Measurements from ENCODE around the gene TMEM219. TPM values are rescaled to one million over a fixed set of nuclear protein-coding genes. Genes with fewer than 3 reads are reported as not detected.

The TMEM219 gene
- total RNA-seq, 4 donors from 2014 or later: 149 to 210 (median 158) TPM

DNA sequence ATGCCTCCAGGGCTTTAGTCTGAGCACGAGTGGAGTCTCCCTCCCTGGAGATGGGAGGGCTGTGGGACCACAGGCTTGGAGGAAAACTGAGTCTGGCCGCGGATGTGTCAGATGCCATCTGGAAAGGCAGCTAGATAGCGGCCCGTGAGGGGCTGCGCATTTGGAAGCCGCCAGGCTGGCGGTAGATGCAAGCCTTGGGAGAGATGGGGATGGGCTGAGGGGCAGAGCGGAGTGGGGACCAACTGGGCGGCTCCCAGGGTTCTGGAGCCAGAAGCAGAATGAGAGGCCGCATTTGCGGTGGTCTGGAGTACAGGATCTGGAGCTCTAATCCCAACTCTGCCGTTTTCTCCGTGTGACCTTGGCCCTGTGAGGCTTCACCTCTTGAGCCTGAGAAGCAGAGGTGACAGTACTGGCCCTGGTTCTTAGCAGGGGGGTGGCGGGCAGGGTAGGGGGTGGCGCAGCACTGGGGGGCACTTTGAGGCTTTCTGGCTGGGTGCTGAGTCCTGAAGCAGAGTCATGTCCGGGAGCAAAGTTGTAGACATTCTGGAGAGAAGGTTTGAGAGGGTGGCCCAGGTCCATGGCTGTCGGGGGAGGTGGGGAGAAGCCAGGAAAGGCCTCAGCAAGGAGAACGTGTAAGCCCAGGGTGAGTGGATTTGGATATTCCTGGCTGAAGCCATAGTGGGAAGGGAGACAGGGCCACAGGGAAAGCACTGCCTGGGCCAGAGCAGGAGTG lies 40.9 kb downstream of the TMEM219 start:
- no peak for TF ChIP-seq POLR2AphosphoS5 (IDR thresholded peaks at IDR 0.05)
- no peak for TF ChIP-seq POLR2A (IDR thresholded peaks at IDR 0.05)
- TF ChIP-seq, protein P1, sequence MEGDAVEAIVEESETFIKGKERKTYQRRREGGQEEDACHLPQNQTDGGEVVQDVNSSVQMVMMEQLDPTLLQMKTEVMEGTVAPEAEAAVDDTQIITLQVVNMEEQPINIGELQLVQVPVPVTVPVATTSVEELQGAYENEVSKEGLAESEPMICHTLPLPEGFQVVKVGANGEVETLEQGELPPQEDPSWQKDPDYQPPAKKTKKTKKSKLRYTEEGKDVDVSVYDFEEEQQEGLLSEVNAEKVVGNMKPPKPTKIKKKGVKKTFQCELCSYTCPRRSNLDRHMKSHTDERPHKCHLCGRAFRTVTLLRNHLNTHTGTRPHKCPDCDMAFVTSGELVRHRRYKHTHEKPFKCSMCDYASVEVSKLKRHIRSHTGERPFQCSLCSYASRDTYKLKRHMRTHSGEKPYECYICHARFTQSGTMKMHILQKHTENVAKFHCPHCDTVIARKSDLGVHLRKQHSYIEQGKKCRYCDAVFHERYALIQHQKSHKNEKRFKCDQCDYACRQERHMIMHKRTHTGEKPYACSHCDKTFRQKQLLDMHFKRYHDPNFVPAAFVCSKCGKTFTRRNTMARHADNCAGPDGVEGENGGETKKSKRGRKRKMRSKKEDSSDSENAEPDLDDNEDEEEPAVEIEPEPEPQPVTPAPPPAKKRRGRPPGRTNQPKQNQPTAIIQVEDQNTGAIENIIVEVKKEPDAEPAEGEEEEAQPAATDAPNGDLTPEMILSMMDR (IDR thresholded peaks at IDR 0.05): no peak
- Histone ChIP-seq H3K4me3 (no peak overlapping the region), H3K9me3 (no peaks in the 10 kb centered on the region), H3K27me3 (no peaks in the 10 kb centered on the region), H3K4me1 (peaks cover 0 to 8% (median 7%) of the 10 kb centered on the region in 4 donors), H3K36me3 (no peaks in the 10 kb centered on the region), H3K27ac (no peak overlapping the region)
- DNase-seq: no peak
- intact Hi-C loops (cut with DNase I; ENCODE audit: low total_unique reads): no loop called here
- in situ Hi-C loops (cut with MboI; ENCODE audit: low pct_ligation_motif_present in 1 of 4, low pct_unique_long_range_greater_than_20kb in 1 of 4, low sequenced_read_pairs in 3 of 4): loop anchor here in 2 of 4 donors (25.0 kb wide), 2 partner anchors 140 to 315 kb away; partner anchors contain the start of genes CDIPT (in 2 of the 2) and QPRT (in 1 of the 2)
- WGBS, 2 donors (ENCODE audit: low coverage in 1 of 2): 17 to 82% methylated on average over 1 to 19 of the region's 19 CpGs

DNA sequence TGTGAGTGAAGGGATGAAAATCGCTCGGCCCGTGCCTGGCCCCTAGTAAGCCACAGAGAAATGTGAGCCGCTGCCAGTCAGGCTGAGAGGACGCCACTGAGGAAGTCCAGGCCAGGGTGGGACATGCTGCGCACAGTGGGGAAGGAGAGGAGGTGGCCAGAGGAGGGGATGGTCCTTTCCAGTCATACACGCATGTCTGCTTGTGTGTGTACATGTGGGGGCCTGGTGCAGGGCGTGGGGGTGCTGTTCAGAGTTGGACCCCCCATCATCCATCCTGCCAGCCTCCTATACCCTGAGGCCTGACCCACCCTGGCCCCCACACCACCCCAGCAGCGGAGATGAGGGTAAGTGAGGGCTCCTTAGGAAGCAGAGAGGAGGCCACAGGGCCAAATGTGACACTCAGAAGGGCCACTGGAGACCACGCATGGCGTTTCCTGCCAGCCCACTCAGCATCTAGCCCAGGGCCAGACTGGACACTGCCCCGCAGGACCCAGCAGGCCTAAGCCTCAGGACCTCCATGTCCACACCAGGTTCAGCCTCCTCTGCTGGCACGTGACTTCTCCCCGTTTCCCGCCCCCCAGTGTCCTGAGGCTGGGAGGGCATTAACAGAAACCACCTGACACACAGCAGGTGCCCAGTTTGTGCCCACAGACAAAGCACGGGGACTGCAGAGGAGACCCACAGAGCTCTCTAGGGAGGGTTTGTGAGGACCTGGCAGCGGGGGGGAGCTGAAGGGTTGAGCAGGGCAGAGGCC lies 42.0 kb downstream of the TMEM219 start:
- TF ChIP-seq POLR2AphosphoS5 (IDR thresholded peaks at IDR 0.05) (no peak), EP300 (IDR thresholded peaks at IDR 0.05; ENCODE audit: low read depth) (no peak), POLR2A (IDR thresholded peaks at IDR 0.05) (no peak)
- TF ChIP-seq, protein P1 (IDR thresholded peaks at IDR 0.05): no peak
- intact Hi-C loops (cut with DNase I; ENCODE audit: low total_unique reads) (no loop called here), in situ Hi-C loops (cut with MboI; ENCODE audit: low pct_ligation_motif_present in 1 of 4, low pct_unique_long_range_greater_than_20kb in 1 of 4, low sequenced_read_pairs in 3 of 4) (loop anchor here in 2 of 4 donors (25.0 kb wide), 2 partner anchors 142 to 317 kb away; partner anchors contain the start of genes CDIPT (in 2 of the 2) and QPRT (in 1 of the 2))
- Histone ChIP-seq H3K27ac (no peak overlapping the region), H3K9me3 (no peaks in the 10 kb centered on the region), H3K27me3 (peaks cover 3% of the 10 kb centered on the region), H3K36me3 (no peaks in the 10 kb centered on the region), H3K4me3 (no peak overlapping the region), H3K4me1 (peaks cover 0 to 8% (median 7%) of the 10 kb centered on the region in 4 donors)
- no peak for DNase-seq
- 81% methylated on average over 17 of the region's 17 CpGs; no CpG with 5 or more reads in 1 of the 2 donors for WGBS, 2 donors (ENCODE audit: low coverage in 1 of 2)

DNA sequence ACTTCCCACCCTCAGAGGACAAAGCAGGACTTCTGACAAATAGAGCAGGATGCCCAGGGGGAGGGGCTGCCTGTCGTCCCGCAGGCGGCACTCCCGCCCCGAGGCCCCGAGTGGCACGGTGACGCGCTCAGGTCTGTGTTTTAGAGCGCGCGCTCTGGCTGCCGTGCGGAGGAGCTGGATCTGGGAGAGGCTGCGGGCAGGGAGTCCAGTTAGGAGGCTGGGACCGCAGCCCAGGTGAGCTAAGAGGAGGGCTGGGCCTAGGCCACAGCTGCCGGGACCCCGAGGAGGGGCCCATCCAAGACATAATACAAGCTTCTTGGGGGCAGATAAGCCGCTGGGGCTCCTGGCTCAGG lies 42.5 kb downstream of the TMEM219 start:
- intact Hi-C loops (cut with DNase I; ENCODE audit: low total_unique reads): no loop called here
- 57% methylated on average over 11 of the region's 19 CpGs; no CpG with 5 or more reads in 1 of the 2 donors for WGBS, 2 donors (ENCODE audit: low coverage in 1 of 2)
- no peak overlapping the region for H3K27ac ChIP-seq

More for the DNA sequence above, 42.5 kb downstream of the TMEM219 start:
- TF ChIP-seq EP300 (IDR thresholded peaks at IDR 0.05; ENCODE audit: low read depth) (no peak), POLR2A (IDR thresholded peaks at IDR 0.05) (no peak), POLR2AphosphoS5 (IDR thresholded peaks at IDR 0.05) (no peak)
- TF ChIP-seq, protein P1 (IDR thresholded peaks at IDR 0.05): no peak
- H3K4me1 ChIP-seq: peaks cover 0 to 8% (median 7%) of the 10 kb centered on the region in 4 donors
- H3K9me3 ChIP-seq: no peaks in the 10 kb centered on the region
- no peak overlapping the region for H3K4me3 ChIP-seq
- no peak for DNase-seq
- in situ Hi-C loops (cut with MboI; ENCODE audit: low pct_ligation_motif_present in 1 of 4, low pct_unique_long_range_greater_than_20kb in 1 of 4, low sequenced_read_pairs in 3 of 4): loop anchor here in 2 of 4 donors (25.0 kb wide), 2 partner anchors 142 to 317 kb away; partner anchors contain the start of genes CDIPT (in 2 of the 2) and QPRT (in 1 of the 2)
- peaks cover 8% of the 10 kb centered on the region for H3K27me3 ChIP-seq
- H3K36me3 ChIP-seq: no peaks in the 10 kb centered on the region

All from transverse colon (tissue), 4 donors.